Breast epithelium (tissue), 4 donors: ENCODE results near the gene CNGA4. TPM values are rescaled to one million over a fixed set of nuclear protein-coding genes. Genes with fewer than 3 reads are reported as not detected.
"Not testable (repeated sequence)": the region's sequence is repeated elsewhere in the genome, so short reads cannot be mapped to it uniquely, and the experiment has no call there.

Experiments
- DNase-seq, 2 donors: peaks; one replicate each; pipeline ENCODE4 v3.0.0-alpha.2; 2019; ENCODE audit warnings: low spot score in 2 of 2
- H3K27ac ChIP-seq, 2 donors: fragments of 200-600 bp; sonication (generic) in 1 of 2; one replicate each; pipeline ENCODE4 v1.5.1; 2016 to 2019; ENCODE audit warnings: mild to moderate bottlenecking in 1 of 2
- H3K27me3 ChIP-seq, 2 donors: fragments of 200-600 bp; sonication (generic) in 1 of 2; one replicate each; pipeline versions ENCODE4 v1.5.1 to v1.6.0; 2017 to 2019; ENCODE audit warnings: control low read depth in 1 of 2, mild to moderate bottlenecking in 1 of 2
- H3K36me3 ChIP-seq: fragments of 200-600 bp; one replicate; pipeline ENCODE4 v1.5.1; 2019
- H3K4me1 ChIP-seq, 2 donors: fragments of 200-600 bp; sonication (generic); one replicate each; pipeline ENCODE4 v1.5.1; 2016 to 2019; ENCODE audit warnings: control low read depth in 1 of 2
- H3K4me3 ChIP-seq, 3 donors: fragments of 200-600 bp; sonication (generic); 1 replicate in 2 of 3; 2 replicates in 1 of 3; pipeline ENCODE4 v1.5.1; 2016 to 2019; ENCODE audit warnings: mild to moderate bottlenecking in 3 of 3, moderate library complexity in 2 of 3
- H3K9me3 ChIP-seq, 2 donors: fragments of 200-600 bp; sonication (generic) in 1 of 2; one replicate each; pipeline ENCODE4 v1.5.1; 2016 to 2019; ENCODE audit warnings: control low read depth in 1 of 2
- CTCF ChIP-seq, 3 donors: fragments of 450-650 bp; IDR thresholded peaks; one replicate each; pipeline ENCODE4 v1.5.1; 2016 to 2017; ENCODE audit warnings: antibody characterized with exemption in 3 of 3, mild to moderate bottlenecking in 3 of 3, moderate library complexity in 3 of 3
- POLR2A ChIP-seq: fragments of 450-650 bp; IDR thresholded peaks from one replicate; pipeline ENCODE4 v1.6.1; 2016; ENCODE audit warnings: antibody characterized with exemption, mild to moderate bottlenecking, moderate library complexity
- POLR2AphosphoS5 ChIP-seq, 3 donors: sonication (generic); formaldehyde crosslinking; IDR thresholded peaks; one replicate each; pipeline ENCODE4 v1.6.1; 2017; ENCODE audit warnings: antibody characterized with exemption in 3 of 3
- intact Hi-C: fragments of 100-400 bp; cut with DNase I; formaldehyde crosslinking; loops from one replicate; pipeline ENCODE4 v1.15.1; 2023; ENCODE audit warnings: low total_unique reads
- total RNA-seq, 3 donors: library from RNA; depleted of rRNA; stranded (reverse); fragments of >200 nt; gene quantifications; one replicate each; pipeline ENCODE4 v1.1.0, GENCODE V29; 2016

CNGA4 gene
- total RNA-seq, 3 donors from 2014 or later: 0.29 to 0.48 TPM; not detected in 1

GRCh38 chr11:6248248-6248647 lies 9.4 kb downstream of the CNGA4 start:
- Histone ChIP-seq H3K4me1 (no peaks in the 10 kb centered on the region), H3K9me3 (no peaks in the 10 kb centered on the region), H3K36me3 (no peaks in the 10 kb centered on the region), H3K4me3 (no peak overlapping the region), H3K27ac (no peak overlapping the region), H3K27me3 (no peaks in the 10 kb centered on the region)
- DNase-seq: no peak
- intact Hi-C loops: no loop called here
- TF ChIP-seq CTCF (IDR thresholded peaks at IDR 0.05): no peak
- TF ChIP-seq POLR2AphosphoS5 (IDR thresholded peaks at IDR 0.05): no peak
- TF ChIP-seq POLR2A: no peak

DNA sequence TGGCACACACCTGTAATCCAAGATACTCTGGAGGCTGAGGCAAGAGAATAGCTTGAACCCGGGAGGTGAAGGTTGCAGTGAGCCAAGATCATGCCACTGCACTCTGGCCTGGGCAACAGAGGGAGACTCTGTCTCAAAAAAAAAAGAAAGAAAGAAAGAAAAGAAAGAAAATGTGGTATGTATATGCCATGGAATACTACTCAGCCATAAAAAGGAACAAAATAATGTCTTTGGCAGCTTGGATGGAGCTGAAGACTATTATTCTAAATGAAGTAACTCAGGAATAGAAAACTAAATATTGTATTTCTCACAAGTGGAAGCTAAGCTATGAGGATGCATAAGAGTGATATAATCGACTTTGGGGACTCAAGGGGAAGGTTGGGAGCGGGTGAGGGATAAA lies 10.0 kb downstream of the CNGA4 start:
- H3K27ac ChIP-seq, intact Hi-C loops, DNase-seq, H3K4me3 ChIP-seq, H3K36me3 ChIP-seq, H3K27me3 ChIP-seq, H3K4me1 ChIP-seq, H3K9me3 ChIP-seq: not testable (repeated sequence)

DNA sequence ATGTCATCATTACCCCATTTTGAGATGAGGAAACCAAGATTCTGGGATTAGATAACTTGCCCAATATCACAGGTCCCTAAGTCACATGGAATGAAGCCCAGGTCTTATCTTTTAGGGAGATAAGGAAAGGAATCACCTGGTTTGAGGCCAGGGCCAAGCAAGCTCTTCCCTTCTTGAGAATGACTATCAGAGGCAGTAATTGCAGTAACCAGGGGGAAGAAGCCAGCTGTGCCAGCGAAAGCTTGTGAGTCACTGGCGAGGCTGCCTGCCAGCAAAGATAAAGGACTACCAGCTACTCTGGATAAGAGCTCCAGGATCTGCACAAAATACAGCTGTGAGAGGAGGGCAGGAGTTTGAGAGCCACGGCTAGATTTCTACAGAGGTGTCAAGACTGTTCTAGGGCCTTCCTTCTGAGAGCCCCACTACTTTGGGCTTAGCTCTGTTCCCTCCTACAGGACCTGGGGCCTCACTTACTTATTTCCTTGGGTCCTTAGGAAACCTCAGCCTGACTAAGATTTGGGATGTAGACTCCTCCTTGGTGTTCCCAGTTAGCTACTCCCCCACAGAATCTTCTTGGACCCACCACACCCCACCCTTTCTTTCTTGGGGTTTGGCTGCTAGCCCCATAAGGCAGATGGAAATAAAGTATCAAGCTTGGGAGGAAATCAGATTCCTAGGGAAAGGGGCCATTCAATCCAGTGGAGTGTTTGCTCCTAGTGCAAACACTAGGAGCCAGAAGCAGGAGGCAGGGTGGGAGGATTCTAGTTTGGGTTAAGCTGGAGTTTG lies 11.1 kb downstream of the CNGA4 start:
- intact Hi-C loops: loop anchor here (5.0 kb wide), 1 partner anchor 418 kb away; no protein-coding TSS in a partner anchor
- H3K4me3 ChIP-seq: no peak overlapping the region
- H3K27ac ChIP-seq: no peak overlapping the region
- H3K4me1 ChIP-seq: no peaks in the 10 kb centered on the region
- DNase-seq: no peak
- TF ChIP-seq CTCF (IDR thresholded peaks at IDR 0.05): no peak
- no peaks in the 10 kb centered on the region for H3K9me3 ChIP-seq
- no peaks in the 10 kb centered on the region for H3K27me3 ChIP-seq
- no peaks in the 10 kb centered on the region for H3K36me3 ChIP-seq

DNA sequence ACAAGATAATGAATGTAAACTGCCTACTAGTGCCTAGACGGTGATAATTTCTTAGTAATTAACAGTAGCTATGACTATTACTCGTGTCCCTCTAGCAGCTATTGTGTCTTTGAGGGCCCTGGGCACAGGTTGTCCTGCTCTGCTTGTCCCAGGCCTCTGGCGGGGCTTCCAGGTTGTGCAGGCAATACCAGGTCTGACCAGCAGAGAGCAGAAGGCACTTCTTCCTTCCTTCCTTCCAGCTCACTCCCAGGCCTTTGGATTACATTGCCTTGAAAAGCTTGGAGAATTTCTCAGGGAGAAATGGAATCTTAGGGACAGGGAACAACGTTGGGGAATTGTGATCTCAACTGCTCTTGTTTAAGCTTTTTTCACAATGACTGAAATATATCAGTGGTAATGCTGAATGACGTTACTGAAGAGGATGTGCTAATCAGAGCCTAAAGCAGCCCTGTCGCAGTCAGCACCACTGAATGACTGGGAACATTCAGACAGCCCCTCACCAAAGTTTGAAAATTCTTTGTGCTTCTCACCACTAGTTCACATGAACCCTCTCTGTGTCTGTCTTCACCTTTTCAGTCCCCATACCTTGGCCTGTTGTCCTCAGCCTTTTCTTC lies 12.3 kb downstream of the CNGA4 start:
- H3K4me3 ChIP-seq: no peak overlapping the region
- no peaks in the 10 kb centered on the region for H3K27me3 ChIP-seq
- H3K36me3 ChIP-seq: no peaks in the 10 kb centered on the region
- no peaks in the 10 kb centered on the region for H3K9me3 ChIP-seq
- no peak overlapping the region for H3K27ac ChIP-seq
- DNase-seq: peak; percentile 28 to 73
- intact Hi-C loops: loop anchor here (5.0 kb wide), 1 partner anchor 419 kb away; no protein-coding TSS in a partner anchor
- TF ChIP-seq CTCF (IDR thresholded peaks at IDR 0.05): peak; percentile 39 to 93 (median 76)
- TF ChIP-seq POLR2A: no peak
- TF ChIP-seq POLR2AphosphoS5 (IDR thresholded peaks at IDR 0.05): no peak
- H3K4me1 ChIP-seq: no peaks in the 10 kb centered on the region

GRCh38 chr11:6251990-6252473 lies 13.1 kb downstream of the CNGA4 start:
- TF ChIP-seq CTCF (IDR thresholded peaks at IDR 0.05): no peak
- no peak for TF ChIP-seq POLR2AphosphoS5 (IDR thresholded peaks at IDR 0.05)
- TF ChIP-seq POLR2A: no peak
- Histone ChIP-seq H3K4me1 (no peaks in the 10 kb centered on the region), H3K4me3 (no peak overlapping the region), H3K27ac (no peak overlapping the region), H3K9me3 (no peaks in the 10 kb centered on the region), H3K27me3 (peaks cover 0 to under 1% of the 10 kb centered on the region in 2 donors), H3K36me3 (no peaks in the 10 kb centered on the region)
- no peak for DNase-seq
- intact Hi-C loops: loop anchor here (5.0 kb wide), 1 partner anchor 420 kb away; no protein-coding TSS in a partner anchor
